GM23338 (cell line): ENCODE measurements around the gene CST3.

Experiments used
- CREB1 ChIP-seq: fragments of 250-450 bp; sonication (Bioruptor Pico); IDR thresholded peaks from 2 replicates; pipeline ENCODE4 v1.5.0; 2020; ENCODE audit warnings: low read depth, mild to moderate bottlenecking, moderate library complexity
- CTCF ChIP-seq, 2 experiments: fragments of 200-600 bp in 1 of 2; sonication (generic) in 1 of 2; conservative IDR thresholded peaks; 2 replicates each; pipeline versions ENCODE4 v1.5.1 to v1.6.1; 2016 to 2017; ENCODE audit warnings: antibody characterized with exemption in 2 of 2, low read depth in 2 of 2, mild to moderate bottlenecking in 2 of 2, moderate library complexity in 1 of 2
- EZH2 ChIP-seq: fragments of 200-600 bp; sonication (generic); IDR thresholded peaks from one replicate; pipeline ENCODE4 v1.8.0; 2017; ENCODE audit warnings: antibody characterized with exemption, mild to moderate bottlenecking, low read depth; ENCODE audit not compliant: unreplicated experiment
- EZH2phosphoT487 ChIP-seq: fragments of 200-600 bp; sonication (generic); IDR thresholded peaks from one replicate; pipeline ENCODE4 v1.8.1; 2018; ENCODE audit warnings: antibody characterized with exemption; ENCODE audit not compliant: unreplicated experiment
- POLR2AphosphoS5 ChIP-seq: IDR thresholded peaks from 2 replicates; pipeline ENCODE4 v1.6.1; 2016; ENCODE audit warnings: antibody characterized with exemption, low read depth
- REST ChIP-seq: IDR thresholded peaks from one replicate; pipeline ENCODE4 v1.6.1; 2018; ENCODE audit warnings: antibody characterized with exemption; ENCODE audit not compliant: unreplicated experiment
- STAT1 ChIP-seq: IDR thresholded peaks from one replicate; pipeline ENCODE4 v1.6.1; 2016; ENCODE audit warnings: antibody characterized with exemption; ENCODE audit not compliant: unreplicated experiment
- ZNF114 ChIP-seq: fragments of 250-450 bp; sonication (Bioruptor Pico); IDR thresholded peaks from 2 replicates; pipeline ENCODE4 v1.5.0; 2020; ENCODE audit warnings: mild to moderate bottlenecking, moderate library complexity

- no peak for TF ChIP-seq CTCF (conservative IDR thresholded peaks at IDR 0.05; ENCODE audit: low read depth in 2 of 2)
- TF ChIP-seq ZNF114 (CRISPR knock-in tag), result no peak
- no peak for TF ChIP-seq REST
- TF ChIP-seq EZH2, result no peak
- no peak for TF ChIP-seq STAT1
- TF ChIP-seq EZH2phosphoT487, result no peak
- TF ChIP-seq CREB1, result no peak
- no peak for TF ChIP-seq POLR2AphosphoS5
These were observed 4.4 kb upstream of the CST3 start for GRCh38 chr20:23641936-23642751.
